ENCODE data around the gene COL26A1.

DNA sequence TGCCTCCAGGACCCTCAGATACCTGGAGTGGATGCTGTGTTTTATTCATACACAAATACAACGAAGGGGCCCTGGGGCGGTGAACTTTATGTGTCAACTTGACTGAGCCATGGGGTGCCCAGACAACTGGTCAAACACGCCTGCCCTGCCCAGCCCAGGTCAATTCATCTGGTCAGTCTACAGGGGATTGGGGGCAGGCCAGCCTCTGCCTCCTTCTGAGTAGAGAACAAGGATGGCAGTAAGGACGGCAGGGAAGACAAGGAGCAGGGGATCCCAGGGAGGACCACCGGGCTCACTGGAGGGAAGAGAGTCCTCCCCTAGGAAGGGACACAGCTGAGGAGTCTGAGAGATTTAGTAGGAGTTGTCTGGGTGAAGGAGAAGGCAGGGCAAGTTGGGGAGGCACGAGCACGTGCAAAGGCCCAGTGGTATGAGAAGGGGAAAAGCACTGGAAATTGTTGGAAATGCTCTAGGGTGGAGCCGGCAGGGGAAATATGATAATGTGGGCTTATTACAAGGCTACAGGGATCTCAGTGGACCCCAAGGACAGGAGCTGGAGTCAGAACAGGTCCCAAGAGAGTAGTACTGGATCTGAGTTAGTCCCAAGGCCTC is 203.0 kb downstream of the COL26A1 start:
- TF ChIP-seq EZH2 (IDR thresholded peaks at IDR 0.05; ENCODE audit: low read depth): no peak
- TF ChIP-seq, protein P1, sequence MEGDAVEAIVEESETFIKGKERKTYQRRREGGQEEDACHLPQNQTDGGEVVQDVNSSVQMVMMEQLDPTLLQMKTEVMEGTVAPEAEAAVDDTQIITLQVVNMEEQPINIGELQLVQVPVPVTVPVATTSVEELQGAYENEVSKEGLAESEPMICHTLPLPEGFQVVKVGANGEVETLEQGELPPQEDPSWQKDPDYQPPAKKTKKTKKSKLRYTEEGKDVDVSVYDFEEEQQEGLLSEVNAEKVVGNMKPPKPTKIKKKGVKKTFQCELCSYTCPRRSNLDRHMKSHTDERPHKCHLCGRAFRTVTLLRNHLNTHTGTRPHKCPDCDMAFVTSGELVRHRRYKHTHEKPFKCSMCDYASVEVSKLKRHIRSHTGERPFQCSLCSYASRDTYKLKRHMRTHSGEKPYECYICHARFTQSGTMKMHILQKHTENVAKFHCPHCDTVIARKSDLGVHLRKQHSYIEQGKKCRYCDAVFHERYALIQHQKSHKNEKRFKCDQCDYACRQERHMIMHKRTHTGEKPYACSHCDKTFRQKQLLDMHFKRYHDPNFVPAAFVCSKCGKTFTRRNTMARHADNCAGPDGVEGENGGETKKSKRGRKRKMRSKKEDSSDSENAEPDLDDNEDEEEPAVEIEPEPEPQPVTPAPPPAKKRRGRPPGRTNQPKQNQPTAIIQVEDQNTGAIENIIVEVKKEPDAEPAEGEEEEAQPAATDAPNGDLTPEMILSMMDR (conservative IDR thresholded peaks at IDR 0.05): no peak

Measured in PC-9 (cell line).